ENCODE data around the gene MATCAP1.

The MATCAP1 gene

GRCh38 chr16:67156143-67156844, 27.5 kb downstream of the MATCAP1 start:
- peak; percentile 62 for DNase-seq (ENCODE audit: low spot score)

GRCh38 chr16:67155295-67156142, 28.2 kb downstream of the MATCAP1 start:
- DNase-seq (ENCODE audit: low spot score) = peak; percentile 82

DNA sequence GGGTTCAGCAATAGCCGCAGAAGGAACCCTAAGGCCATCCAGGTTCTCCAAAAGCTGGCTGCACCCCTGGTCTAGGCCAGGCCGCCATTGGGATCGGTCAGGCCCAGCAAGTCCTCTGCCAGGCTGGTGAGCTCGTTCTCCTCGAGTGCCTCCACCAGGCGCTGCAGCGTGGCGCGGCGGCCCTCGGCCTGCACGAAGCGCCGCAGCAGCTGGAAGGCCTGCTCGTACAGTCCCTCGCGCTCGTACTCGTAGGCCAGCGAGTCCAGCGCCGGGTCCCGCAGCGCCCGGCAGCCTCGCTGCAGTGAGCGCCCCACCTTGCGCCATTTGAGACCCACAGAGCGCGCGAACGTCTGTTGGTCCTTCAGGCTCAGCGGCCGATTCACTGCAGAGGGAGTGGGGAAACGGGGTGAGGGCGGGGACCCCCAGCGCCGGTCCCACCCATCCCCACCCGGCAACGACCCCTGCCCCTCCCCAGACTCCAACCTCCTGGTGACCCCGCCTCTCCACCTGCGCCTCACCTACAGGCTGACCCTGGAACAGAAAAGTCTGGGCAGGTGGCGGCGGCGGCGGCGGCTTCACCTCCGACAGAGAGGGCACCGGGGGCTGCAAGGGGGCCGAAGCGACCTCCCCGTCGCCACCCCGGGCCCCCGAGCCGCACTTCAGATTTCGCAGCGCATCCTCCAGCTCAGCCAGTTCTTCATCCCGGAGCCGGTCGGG, 29.0 kb downstream of the MATCAP1 start:
- peak; percentile 60 for DNase-seq (ENCODE audit: low spot score)

DNA sequence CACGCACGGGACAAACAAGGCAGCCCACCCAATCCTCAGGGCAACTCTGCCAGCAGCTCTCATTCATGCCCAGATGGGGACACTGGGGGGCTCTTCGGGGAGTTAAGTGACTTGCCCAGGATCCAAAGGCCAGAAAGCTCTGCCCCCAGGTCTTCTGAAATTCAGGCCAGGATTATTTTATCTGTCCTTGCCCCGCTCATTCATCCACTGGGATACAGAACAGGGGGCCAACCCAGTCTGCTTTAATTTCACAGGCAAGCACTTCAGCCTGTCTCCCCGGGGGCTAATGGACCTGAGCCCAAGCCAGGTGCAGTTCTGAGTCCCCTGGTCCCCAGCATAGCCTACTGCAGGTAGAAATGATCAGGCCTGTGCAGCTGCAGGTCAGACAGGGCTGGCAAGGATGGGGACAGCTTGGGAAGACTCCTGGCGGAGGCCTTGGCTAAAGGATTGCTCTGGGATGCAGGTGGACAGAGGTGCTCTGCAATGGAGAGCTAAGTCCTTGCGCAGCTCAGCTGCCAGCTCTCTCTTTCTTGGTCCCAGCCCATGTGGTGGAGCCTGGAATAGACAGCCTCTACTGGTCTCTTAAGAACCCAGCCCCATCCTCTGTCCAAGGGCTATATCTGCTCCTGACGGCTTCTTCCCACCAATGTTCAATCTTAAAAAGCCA, 32.2 kb downstream of the MATCAP1 start:
- no peak for DNase-seq (ENCODE audit: low spot score)

GRCh38 chr16:67150833-67151396, 32.8 kb downstream of the MATCAP1 start, which contains the start of gene B3GNT9:
Gene B3GNT9 (minus strand): TSS chr16:67150998. CDS start chr16:67150485, 513 bp downstream.
- peak; percentile 91 for DNase-seq (ENCODE audit: low spot score)

DNA sequence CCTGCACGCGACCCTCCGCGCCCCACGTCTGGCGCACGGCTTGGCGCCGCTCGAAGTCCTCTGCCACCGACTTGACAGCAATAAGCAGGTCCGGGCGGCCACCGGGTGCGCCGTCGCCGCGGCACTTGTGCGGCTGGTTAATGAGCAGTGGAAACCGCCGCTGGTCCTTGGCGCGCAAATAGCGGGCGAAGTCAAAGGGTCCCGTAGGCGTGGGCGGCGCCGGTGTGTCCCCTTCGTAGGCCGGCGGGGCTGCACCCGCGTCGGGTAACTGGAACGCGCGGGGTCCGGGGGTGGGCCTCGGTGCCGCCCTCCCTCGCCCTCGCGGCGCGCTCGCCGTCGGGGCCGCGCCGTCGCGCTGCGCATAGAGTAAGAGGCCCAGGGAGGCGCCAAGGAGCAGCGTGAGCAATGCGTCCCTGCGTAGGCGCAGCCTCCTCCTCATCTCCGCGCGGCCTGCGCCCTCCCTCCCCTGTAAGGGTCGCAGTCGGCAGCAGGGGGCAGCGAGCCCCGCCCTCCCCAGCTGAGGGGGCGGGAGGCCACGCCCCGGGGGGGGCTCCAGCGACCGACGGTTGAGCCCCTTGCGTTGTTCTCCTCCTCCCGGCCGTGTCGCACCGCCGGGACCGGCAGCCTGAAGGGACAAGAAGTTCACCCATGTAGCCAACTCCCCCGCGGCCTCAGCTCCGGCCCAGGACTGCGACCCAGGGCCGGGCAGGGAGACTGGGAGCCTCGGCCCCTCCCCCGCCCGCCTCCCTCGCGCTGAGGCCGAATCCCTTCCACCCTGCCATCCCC, 33.5 kb downstream of the MATCAP1 start:
- peak; percentile 80 for DNase-seq (ENCODE audit: low spot score)

GRCh38 chr16:67149276-67150046, 34.3 kb downstream of the MATCAP1 start:
- DNase-seq (ENCODE audit: low spot score) = no peak

DNA sequence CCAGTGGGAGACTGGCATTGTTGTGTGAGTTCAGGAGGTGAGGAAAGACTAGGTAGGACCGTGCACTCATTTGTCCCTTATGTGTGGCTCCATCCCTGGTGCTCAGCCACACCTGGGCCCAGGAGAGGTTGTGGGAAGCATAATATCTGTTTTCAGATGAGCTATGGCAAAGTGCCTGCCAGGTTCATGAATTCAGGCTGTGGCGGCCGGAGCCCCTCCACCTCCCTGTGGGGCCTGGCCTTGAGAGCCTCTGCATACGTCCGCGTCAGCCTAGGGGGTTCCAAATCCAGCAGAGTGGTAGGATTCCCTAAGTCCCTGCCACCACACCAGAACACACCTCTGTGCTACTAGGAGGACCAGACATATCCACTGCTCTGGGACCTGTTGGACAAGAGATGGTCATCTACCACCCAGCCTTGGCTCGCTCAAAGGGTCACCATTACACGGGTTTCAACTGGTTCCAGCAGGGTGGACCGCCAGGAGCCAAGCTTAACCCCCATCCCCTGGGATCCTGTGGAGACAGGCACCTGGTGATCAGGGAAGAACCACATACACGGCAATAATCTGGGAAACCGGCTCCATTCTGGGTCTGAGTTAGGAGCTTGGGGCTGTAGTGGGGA, 35.0 kb downstream of the MATCAP1 start:
- no peak for DNase-seq (ENCODE audit: low spot score)

DNA sequence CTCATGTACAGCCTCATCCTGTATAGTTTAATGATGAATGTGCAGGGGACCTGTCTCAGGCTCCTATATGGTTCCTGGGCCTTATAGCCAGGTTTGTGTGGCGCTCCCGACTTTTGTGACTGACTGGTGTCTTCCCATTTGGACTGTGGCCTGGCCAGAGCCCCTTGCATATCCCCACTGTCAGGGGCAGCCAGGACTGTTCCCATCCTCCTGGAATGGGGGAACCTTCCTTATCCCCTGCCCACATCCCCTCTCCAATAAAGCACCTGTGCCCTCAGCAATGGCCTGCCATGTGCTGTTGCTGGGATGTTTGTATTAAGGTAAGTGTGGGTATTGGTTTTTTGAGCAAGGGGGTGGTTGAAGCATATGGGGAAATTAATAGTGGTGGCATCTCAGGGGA, 35.5 kb downstream of the MATCAP1 start:
- no peak for DNase-seq (ENCODE audit: low spot score)

- no peak for DNase-seq (ENCODE audit: low spot score)
Measured at GRCh38 chr16:67147437-67148140, 36.2 kb downstream of the MATCAP1 start.

GRCh38 chr16:67146523-67147357, 37.0 kb downstream of the MATCAP1 start:
- no peak for DNase-seq (ENCODE audit: low spot score)

DNA sequence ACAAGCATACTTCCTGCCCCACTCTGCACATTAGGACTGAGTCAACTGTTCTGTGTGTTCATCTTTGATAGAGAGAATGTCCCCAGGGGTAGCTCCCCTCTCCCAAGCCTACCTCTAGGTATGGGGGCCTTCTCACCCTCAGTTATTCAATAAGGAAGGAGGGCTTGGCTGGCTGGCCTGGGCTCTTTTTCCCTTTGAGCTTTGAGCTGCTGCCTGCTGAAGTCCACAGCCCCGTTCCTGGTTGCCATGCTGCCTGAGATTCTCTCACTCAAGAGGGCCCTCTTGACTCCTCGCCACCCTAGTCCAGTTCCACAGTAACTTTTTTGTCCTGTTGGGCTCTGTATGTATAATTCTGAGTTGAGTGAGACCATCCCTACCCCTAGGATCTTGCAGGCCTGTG, 38.0 kb downstream of the MATCAP1 start:
- DNase-seq (ENCODE audit: low spot score) = no peak

DNA sequence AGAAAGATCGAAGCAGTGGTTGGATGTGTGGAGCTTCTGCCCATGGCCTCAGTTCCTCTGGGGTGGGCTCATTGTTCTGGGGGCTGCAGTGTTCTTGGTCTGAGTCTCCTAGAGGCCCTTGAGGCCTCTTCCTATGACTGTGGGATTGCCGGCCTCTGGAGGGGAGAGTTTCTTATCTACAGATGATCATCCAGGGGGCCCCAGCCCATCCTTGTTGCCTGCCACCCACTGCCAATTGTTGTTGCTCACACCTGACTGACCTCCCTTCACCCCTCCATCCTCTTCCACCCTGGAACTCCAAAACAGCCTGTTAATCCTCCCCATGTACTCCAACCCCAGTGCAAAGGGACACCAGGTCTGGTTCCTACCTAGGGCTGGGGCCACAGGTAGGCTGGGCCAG, 38.8 kb downstream of the MATCAP1 start:
- no peak for DNase-seq (ENCODE audit: low spot score)

GRCh38 chr16:67142342-67142741, 41.4 kb downstream of the MATCAP1 start:
- DNase-seq (ENCODE audit: low spot score) = no peak

DNA sequence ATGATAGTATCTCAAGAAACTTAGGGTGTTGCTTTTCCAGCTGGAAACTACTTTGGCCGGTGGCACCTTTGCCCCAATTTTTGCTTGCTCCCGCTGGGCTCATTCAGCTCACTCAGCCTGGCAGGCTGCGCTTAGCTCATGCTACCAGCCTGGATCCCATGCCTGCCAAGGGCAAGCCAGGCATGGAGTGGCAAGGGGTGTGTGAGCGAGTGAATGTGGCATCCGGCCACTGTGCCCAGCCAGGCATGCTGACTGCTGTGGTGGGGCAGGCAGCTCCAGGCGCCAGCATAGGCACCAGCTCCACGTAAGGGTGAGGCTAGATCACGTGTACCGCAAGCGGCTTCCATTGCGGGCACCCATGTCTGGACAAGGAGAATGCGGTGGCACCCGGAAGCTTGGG, 42.4 kb downstream of the MATCAP1 start:
- no peak for DNase-seq (ENCODE audit: low spot score)

DNA sequence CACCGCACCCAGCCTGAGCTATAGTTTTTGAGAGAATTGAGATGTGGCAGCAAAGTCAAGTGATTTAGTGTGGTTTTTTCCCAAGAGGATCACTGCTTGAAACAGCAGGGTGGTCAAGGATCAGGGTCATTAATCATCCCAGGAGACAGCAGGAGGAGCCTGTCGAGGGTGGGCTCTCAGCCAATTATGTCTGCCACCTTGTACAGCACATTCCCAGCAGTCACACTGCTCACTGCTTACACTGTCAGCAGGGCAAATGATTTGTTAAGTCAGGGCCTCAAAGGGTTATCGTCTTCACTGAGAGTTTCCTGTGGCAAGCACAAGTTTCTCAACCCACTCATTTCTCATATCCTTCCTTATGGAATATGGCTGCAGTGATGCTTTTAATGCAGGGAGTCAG, 46.2 kb downstream of the MATCAP1 start:
- no peak for DNase-seq (ENCODE audit: low spot score)

GRCh38 chr16:67129422-67129821, 54.3 kb downstream of the MATCAP1 start:
- DNase-seq (ENCODE audit: low spot score) = no peak

- no peak for DNase-seq (ENCODE audit: low spot score)
Measured at GRCh38 chr16:67128887-67129286, 54.9 kb downstream of the MATCAP1 start.

Measured in left forelimb (tissue), 1 donor.